IPS-15b (cell line): Measurements from ENCODE around the gene KRT80.
A peak's percentile ranks its signal among the peaks of the same experiment; 100 is the strongest.

Experiments
- H3K27me3 ChIP-seq: one replicate; pipeline ENCODE4 v1.6.1; 2013; ENCODE audit warnings: low read length; ENCODE audit not compliant: control insufficient read depth, insufficient read depth
- H3K36me3 ChIP-seq: one replicate; pipeline ENCODE4 v1.6.1; 2013; ENCODE audit warnings: low read length; ENCODE audit not compliant: control insufficient read depth, insufficient read depth
- H3K4me1 ChIP-seq: one replicate; pipeline ENCODE4 v1.6.1; 2013; ENCODE audit warnings: mild to moderate bottlenecking, low read length; ENCODE audit not compliant: control insufficient read depth, insufficient read depth
- H3K4me3 ChIP-seq: one replicate; pipeline ENCODE4 v1.5.1; 2013; ENCODE audit warnings: low read depth, low read length
- H3K9ac ChIP-seq: one replicate; pipeline ENCODE4 v1.6.1; 2013; ENCODE audit warnings: low read depth, mild to moderate bottlenecking, low read length
- H3K9me3 ChIP-seq: one replicate; pipeline ENCODE4 v1.6.1; 2013; ENCODE audit warnings: mild to moderate bottlenecking, low read length; ENCODE audit not compliant: control insufficient read depth, insufficient read depth

The KRT80 gene

DNA sequence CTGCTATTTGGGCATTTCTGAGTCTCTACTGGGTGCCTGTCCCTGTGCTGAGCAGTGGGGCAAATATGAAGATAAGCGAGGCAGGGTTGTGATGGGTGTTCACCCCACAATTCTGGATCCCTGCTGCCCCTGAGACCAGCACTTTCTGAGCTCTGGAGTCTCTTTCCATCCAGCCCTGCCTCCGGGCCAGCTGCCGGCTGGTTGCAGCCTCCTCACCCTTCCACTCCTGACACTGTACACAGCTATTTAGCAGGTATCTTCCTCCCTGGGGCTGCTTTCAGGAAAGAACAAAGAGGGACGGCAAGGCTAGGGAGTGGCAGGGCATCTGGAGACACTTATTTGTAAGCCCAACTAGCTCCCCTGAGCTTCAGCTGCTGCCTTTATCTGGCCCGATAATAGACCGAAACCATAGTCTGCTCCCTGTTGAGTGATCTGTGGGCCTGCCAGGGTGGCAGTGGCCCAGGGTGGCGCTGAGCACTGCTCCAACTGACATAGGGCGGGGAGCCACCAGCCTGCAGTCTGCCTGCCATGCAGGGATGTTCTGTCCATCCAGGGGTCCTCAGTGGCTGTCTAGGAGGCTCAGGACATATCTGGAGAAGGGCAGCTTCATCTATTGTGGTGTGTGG, 7.6 kb upstream of the KRT80 start:
- H3K4me1 ChIP-seq = no peaks in the 10 kb centered on the region
- no peaks in the 10 kb centered on the region for H3K36me3 ChIP-seq
- no peak overlapping the region for H3K4me3 ChIP-seq
- H3K9ac ChIP-seq = no peak overlapping the region
- H3K27me3 ChIP-seq = no peaks in the 10 kb centered on the region
- no peaks in the 10 kb centered on the region for H3K9me3 ChIP-seq

- H3K9me3 ChIP-seq = no peaks in the 10 kb centered on the region
- no peak overlapping the region for H3K4me3 ChIP-seq
- H3K4me1 ChIP-seq = no peaks in the 10 kb centered on the region
- no peak overlapping the region for H3K9ac ChIP-seq
- H3K27me3 ChIP-seq = no peaks in the 10 kb centered on the region
- H3K36me3 ChIP-seq = no peaks in the 10 kb centered on the region
Observed at GRCh38 chr12:52198454-52199215, 6.8 kb upstream of the KRT80 start.

DNA sequence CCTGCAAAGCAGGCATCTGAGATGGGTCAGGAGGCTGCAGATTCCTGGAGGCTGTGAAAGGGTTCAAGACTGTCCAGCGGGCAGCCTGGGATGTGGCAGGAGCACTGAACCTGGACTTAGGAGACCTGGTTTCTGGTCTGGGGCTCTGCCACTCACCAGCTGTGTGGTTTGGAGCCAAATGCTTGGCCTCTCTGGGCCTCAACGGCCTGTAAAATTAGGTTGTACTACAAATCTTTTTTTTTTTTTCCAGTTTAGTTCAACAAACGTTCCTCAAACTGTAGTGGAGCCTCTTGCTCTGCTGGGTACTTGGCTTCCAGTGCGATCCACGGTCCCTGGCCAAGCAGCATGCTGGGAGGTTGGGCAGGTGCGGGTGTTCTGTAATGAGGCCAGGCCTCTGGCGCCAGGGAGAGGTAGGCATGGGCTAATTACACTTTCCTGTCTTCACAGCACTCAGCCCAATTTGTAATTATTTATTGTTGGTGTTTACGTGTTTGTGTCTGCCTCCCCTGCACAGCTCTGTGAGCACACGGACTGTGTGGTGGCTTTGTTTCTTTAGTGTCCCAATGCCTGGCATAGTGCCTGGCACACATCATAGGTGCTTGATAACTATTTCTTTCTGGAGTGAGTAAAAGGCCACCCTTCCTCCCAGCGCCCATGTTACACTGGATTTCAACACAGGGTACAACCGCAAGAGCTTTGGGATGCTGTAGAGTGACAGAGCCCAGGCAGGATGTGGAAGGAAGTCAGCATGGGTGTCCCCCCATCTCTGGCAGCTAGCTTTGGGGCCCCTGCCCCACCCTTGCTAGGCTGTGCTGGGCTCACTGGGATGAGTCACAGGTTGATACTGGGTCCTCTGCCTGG, 5.8 kb upstream of the KRT80 start:
- H3K9me3 ChIP-seq = no peaks in the 10 kb centered on the region
- no peaks in the 10 kb centered on the region for H3K27me3 ChIP-seq
- H3K4me3 ChIP-seq = no peak overlapping the region
- no peaks in the 10 kb centered on the region for H3K4me1 ChIP-seq
- H3K9ac ChIP-seq = no peak overlapping the region
- H3K36me3 ChIP-seq = no peaks in the 10 kb centered on the region

GRCh38 chr12:52195065-52195730, 3.4 kb upstream of the KRT80 start:
- Histone ChIP-seq H3K9ac (no peak overlapping the region), H3K4me1 (no peaks in the 10 kb centered on the region)

GRCh38 chr12:52193991-52194390, 2.2 kb upstream of the KRT80 start:
- H3K9me3 ChIP-seq = no peaks in the 10 kb centered on the region
- H3K4me3 ChIP-seq = no peak overlapping the region
- no peak overlapping the region for H3K9ac ChIP-seq
- no peaks in the 10 kb centered on the region for H3K4me1 ChIP-seq
- H3K27me3 ChIP-seq = no peaks in the 10 kb centered on the region
- H3K36me3 ChIP-seq = no peaks in the 10 kb centered on the region

More at GRCh38 chr12:52195065-52195730, 3.4 kb upstream of the KRT80 start:
- Histone ChIP-seq H3K36me3 (no peaks in the 10 kb centered on the region), H3K9me3 (no peaks in the 10 kb centered on the region), H3K4me3 (no peak overlapping the region), H3K27me3 (no peaks in the 10 kb centered on the region)

DNA sequence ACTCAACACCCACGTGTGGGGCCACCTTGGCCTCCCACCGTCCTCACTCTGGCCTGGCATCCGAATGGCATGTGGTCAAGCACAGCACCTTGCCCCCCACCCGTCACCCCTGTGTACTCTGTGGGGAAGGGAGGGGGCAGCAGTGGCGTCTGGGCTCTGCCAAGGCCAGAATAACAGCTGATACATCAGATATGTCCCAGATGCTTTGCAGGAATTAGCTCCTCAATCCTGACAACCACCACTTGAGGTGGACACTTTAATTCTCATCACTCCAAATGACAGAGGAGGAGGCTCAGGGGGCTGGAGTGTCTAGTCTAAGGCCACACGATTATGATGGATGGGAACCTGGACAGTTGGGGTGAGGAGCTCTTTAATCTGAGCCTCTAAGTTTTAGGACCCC, 1.7 kb upstream of the KRT80 start:
- no peak overlapping the region for H3K4me3 ChIP-seq
- no peaks in the 10 kb centered on the region for H3K27me3 ChIP-seq
- no peaks in the 10 kb centered on the region for H3K36me3 ChIP-seq
- no peaks in the 10 kb centered on the region for H3K4me1 ChIP-seq
- no peak overlapping the region for H3K9ac ChIP-seq
- H3K9me3 ChIP-seq = no peaks in the 10 kb centered on the region

DNA sequence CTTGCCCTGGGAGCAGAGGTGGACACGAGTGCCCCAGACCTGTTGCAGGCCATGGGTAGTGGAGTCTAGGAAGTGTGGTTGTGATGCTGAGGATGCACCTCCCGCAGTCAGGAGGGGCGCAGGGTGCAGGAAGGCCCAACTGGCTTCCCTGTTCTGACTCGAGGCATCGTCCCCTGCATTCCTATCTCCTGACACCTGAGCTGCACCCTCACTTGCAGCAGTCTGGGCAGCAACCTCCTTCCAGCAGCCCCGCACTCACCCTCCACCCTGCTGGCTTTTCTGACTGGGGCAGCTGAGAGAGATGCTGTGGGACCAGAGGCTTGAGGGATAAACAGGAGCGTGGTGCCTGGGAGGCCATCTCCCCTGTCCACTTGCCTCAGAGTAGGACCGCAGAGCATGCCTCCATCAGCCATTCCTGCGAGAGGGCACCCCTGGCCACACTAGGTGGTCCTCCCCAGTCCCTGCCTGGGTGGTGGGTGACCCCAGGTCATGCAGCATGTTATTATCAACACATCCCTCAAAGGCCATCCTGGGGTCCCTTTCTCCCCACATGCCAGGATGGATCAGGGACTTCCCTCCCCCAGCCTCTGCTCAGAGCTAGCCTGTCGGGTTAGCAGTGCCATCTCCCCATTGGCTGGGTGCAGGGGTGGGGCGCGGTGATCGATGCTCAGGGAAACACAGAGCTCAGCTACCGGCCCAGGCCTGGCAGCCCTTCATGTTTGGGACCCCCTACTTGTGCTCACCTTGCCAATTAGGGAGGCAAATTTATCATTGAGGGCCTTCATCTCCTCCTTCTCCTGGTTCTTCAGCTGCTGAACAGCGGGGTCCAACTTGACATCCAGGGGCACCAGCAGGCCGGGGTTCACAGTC, 719 bp downstream of the KRT80 start:
- no peaks in the 10 kb centered on the region for H3K9me3 ChIP-seq
- H3K36me3 ChIP-seq = no peaks in the 10 kb centered on the region
- no peaks in the 10 kb centered on the region for H3K27me3 ChIP-seq
- H3K9ac ChIP-seq = no peak overlapping the region
- H3K4me1 ChIP-seq = no peaks in the 10 kb centered on the region
- H3K4me3 ChIP-seq = no peak overlapping the region

DNA sequence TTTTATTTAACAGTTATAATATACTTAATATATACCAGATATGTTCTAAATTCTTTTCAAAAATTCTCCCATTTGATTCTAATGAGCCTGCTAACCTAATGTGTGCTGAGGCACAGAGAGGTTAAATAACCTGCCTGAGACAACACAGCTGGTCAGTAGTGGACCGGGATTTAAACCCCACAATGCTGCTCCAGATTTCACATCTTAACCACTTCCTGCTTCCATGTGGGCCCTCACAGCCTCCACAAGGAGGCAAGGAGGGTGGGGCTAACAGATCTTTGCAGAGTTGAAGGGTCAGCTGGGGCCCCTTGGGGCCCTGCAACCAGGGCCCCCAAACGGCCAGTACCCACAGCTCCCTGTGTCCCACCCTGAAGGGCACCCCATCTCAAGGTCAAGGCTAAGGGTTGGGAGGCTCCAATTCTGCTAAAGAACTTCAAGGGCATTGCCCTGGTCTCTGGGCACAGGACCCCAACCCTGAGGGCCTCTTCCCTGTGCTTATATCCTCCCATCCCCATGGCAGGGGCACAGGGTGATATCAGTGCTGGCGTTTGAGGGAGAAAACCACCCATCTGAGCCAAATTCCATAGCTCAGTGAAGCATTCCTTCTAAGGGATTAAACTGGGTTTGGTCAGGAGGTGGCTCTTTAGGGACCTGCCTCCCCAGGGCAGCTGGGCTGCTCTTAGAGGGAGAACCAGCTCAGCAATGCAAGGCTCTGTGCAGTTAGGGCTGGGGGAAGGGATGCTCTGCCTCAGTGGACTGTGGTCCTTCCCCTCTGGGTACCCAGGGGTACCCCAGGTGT, 2.2 kb downstream of the KRT80 start:
- H3K9ac ChIP-seq = no peak overlapping the region
- no peaks in the 10 kb centered on the region for H3K27me3 ChIP-seq
- H3K4me1 ChIP-seq = no peaks in the 10 kb centered on the region
- no peaks in the 10 kb centered on the region for H3K9me3 ChIP-seq
- no peaks in the 10 kb centered on the region for H3K36me3 ChIP-seq
- no peak overlapping the region for H3K4me3 ChIP-seq

DNA sequence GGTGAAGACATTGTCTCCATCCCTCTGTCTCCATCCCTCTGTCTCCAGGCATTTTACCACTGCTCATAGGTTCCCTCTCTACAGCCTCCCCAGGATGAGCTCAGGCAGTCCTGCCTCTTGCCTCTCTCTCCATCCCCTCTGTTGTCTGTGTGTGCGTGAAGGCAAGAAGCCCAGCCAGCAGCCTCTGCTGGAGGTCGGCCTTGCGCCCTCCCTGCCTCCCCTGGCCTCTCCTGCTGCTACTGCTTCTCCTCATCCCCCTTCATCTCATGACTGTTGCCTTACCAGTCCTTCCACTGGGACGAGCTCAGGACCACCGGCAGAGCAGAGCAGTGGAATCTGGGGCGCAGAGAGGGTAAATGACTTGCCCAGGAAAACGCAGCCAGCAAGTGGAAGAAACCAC, 3.2 kb downstream of the KRT80 start:
- no peaks in the 10 kb centered on the region for H3K9me3 ChIP-seq
- H3K4me3 ChIP-seq = no peak overlapping the region
- H3K36me3 ChIP-seq = no peaks in the 10 kb centered on the region
- no peaks in the 10 kb centered on the region for H3K27me3 ChIP-seq
- H3K4me1 ChIP-seq = no peaks in the 10 kb centered on the region
- H3K9ac ChIP-seq = no peak overlapping the region

DNA sequence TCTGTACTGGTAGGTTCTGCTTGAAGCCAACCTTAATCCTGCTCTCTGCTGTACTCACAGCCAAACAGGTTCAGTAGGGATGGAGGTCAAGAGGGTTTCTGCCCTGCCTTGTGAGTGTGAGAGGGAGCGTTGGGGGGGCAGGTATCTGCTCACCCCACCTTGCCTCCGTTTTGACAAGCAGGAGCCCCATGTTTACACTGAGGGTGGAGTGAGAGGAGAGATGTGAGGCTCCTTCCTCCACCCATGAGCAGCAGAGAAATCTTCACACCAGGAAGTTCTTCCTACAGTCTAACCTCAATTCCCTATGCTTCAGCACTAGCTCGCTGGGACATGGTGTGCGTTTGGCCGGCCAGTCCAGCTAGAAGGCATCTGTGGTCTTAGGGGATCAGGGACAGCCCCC, 4.2 kb downstream of the KRT80 start:
- peaks cover 2% of the 10 kb centered on the region for H3K4me1 ChIP-seq
- no peak overlapping the region for H3K4me3 ChIP-seq
- no peaks in the 10 kb centered on the region for H3K9me3 ChIP-seq
- no peaks in the 10 kb centered on the region for H3K36me3 ChIP-seq
- peak overlapping the region; percentile 37 for H3K9ac ChIP-seq
- H3K27me3 ChIP-seq = no peaks in the 10 kb centered on the region
